HEK293 (cell line): ENCODE measurements around the gene PLEKHS1.
A peak's percentile ranks its signal among the peaks of the same experiment; 100 is the strongest.
"Not testable (repeated sequence)": the region's sequence is repeated elsewhere in the genome, so short reads cannot be mapped to it uniquely, and the experiment has no call there.

Experiments
- CTCF ChIA-PET: fragments of 350-600 bp; formaldehyde crosslinking; extraction: SDS; loops from one replicate; lab custom pipeline; 2021; ENCODE audit warnings: antibody characterized with exemption; lab: Yijun Ruan, JAX
- POLR2A ChIA-PET: fragments of 300-600 bp; formaldehyde crosslinking; extraction: SDS; loops from one replicate; lab custom pipeline; 2020; ENCODE audit warnings: antibody characterized with exemption, inconsistent platforms; lab: Yijun Ruan, JAX
- H3K27ac ChIP-seq: fragments of 200-500 bp; sonication (Bioruptor generic); 2 replicates; pipeline ENCODE4 v1.5.1; 2014; ENCODE audit warnings: low read depth, low read length, control low read depth, inconsistent platforms; ENCODE audit errors: extremely low read depth
- H3K36me3 ChIP-seq, 2 experiments: fragments of 200-500 bp in 1 of 2; sonication (Bioruptor generic) in 1 of 2; 1 replicate in 1 of 2; 2 replicates in 1 of 2; pipeline ENCODE4 v1.5.1; 2014 to 2017; ENCODE audit warnings: inconsistent platforms in 2 of 2, low read length in 2 of 2; ENCODE audit not compliant: control insufficient read depth in 2 of 2, insufficient read depth in 1 of 2
- H3K4me1 ChIP-seq: fragments of 200-500 bp; sonication (Bioruptor generic); 2 replicates; pipeline ENCODE4 v1.5.1; 2014; ENCODE audit warnings: mild to moderate bottlenecking, low read length, inconsistent platforms; ENCODE audit not compliant: control insufficient read depth, insufficient read depth
- H3K4me3 ChIP-seq: 2 replicates; pipeline ENCODE4 v1.5.1; 2011; ENCODE audit warnings: low read depth, mild to moderate bottlenecking, control low read depth, low read length, moderate library complexity
- H3K9me3 ChIP-seq: fragments of 200-500 bp; sonication (Bioruptor generic); 2 replicates; pipeline ENCODE4 v1.5.1; 2014; ENCODE audit warnings: low read depth, low read length, inconsistent platforms; ENCODE audit not compliant: control insufficient read depth, insufficient read depth
- GFI1B ChIP-seq: fragments of 450-650 bp; formaldehyde crosslinking; IDR thresholded peaks from 2 replicates; pipeline ENCODE4 v1.5.1; 2016; ENCODE audit warnings: missing biosample characterization, missing genetic modification characterization
- GLI2 ChIP-seq: fragments of 450-650 bp; formaldehyde crosslinking; IDR thresholded peaks from 2 replicates; pipeline ENCODE4; 2017; ENCODE audit warnings: missing biosample characterization, missing genetic modification characterization, low read depth, borderline replicate concordance
- KLF10 ChIP-seq: fragments of 450-650 bp; IDR thresholded peaks from 2 replicates; pipeline ENCODE4 v1.5.1; 2018; ENCODE audit warnings: missing biosample characterization, mild to moderate bottlenecking, missing genetic modification characterization
- OVOL3 ChIP-seq: fragments of 450-650 bp; formaldehyde crosslinking; IDR thresholded peaks from 2 replicates; pipeline ENCODE4 v1.5.1; 2016; ENCODE audit warnings: missing biosample characterization, missing genetic modification characterization
- SCRT1 ChIP-seq: fragments of 450-650 bp; formaldehyde crosslinking; IDR thresholded peaks from 2 replicates; pipeline ENCODE4 v1.5.1; 2016; ENCODE audit warnings: missing biosample characterization, missing genetic modification characterization, borderline replicate concordance
- SP2 ChIP-seq: fragments of 450-650 bp; formaldehyde crosslinking; IDR thresholded peaks from 2 replicates; pipeline ENCODE4 v1.5.1; 2016; ENCODE audit warnings: missing biosample characterization, missing genetic modification characterization
- ZBTB21 ChIP-seq: fragments of 450-650 bp; formaldehyde crosslinking; IDR thresholded peaks from 2 replicates; pipeline ENCODE4 v1.5.1; 2017; ENCODE audit warnings: missing biosample characterization, missing genetic modification characterization
- ZFHX2 ChIP-seq: fragments of 450-650 bp; formaldehyde crosslinking; conservative IDR thresholded peaks from 2 replicates; pipeline ENCODE4 v1.5.1; 2016; ENCODE audit warnings: missing biosample characterization, missing genetic modification characterization
- ZFP3 ChIP-seq: fragments of 450-650 bp; formaldehyde crosslinking; IDR thresholded peaks from 2 replicates; pipeline ENCODE4 v1.5.1; 2016; ENCODE audit warnings: low read depth, missing biosample characterization, missing genetic modification characterization
- ZFP37 ChIP-seq: fragments of 450-650 bp; formaldehyde crosslinking; IDR thresholded peaks from 2 replicates; pipeline ENCODE4 v1.5.1; 2016; ENCODE audit warnings: missing biosample characterization, missing genetic modification characterization
- ZFP41 ChIP-seq: fragments of 450-650 bp; formaldehyde crosslinking; IDR thresholded peaks from 2 replicates; pipeline ENCODE4 v1.5.1; 2016; ENCODE audit warnings: missing biosample characterization, missing genetic modification characterization, borderline replicate concordance
- ZNF114 ChIP-seq: fragments of 450-650 bp; formaldehyde crosslinking; IDR thresholded peaks from 2 replicates; pipeline ENCODE4 v1.5.0; 2017; ENCODE audit warnings: missing biosample characterization, missing genetic modification characterization
- ZNF146 ChIP-seq: fragments of 450-650 bp; formaldehyde crosslinking; IDR thresholded peaks from 2 replicates; pipeline ENCODE4 v1.5.1; 2016; ENCODE audit warnings: missing biosample characterization, missing genetic modification characterization
- ZNF214 ChIP-seq: fragments of 450-650 bp; formaldehyde crosslinking; IDR thresholded peaks from 2 replicates; pipeline ENCODE4 v1.5.1; 2017; ENCODE audit warnings: missing biosample characterization, mild to moderate bottlenecking, missing genetic modification characterization, borderline replicate concordance
- ZNF221 ChIP-seq: fragments of 450-650 bp; formaldehyde crosslinking; IDR thresholded peaks from 2 replicates; pipeline ENCODE4 v1.5.1; 2017; ENCODE audit warnings: missing biosample characterization, missing genetic modification characterization, borderline replicate concordance
- ZNF266 ChIP-seq: fragments of 450-650 bp; formaldehyde crosslinking; IDR thresholded peaks from 2 replicates; pipeline ENCODE4 v1.5.1; 2016; ENCODE audit warnings: missing biosample characterization, missing genetic modification characterization, low read depth
- ZNF433 ChIP-seq: fragments of 450-650 bp; formaldehyde crosslinking; IDR thresholded peaks from 2 replicates; pipeline ENCODE4 v1.5.1; 2016; ENCODE audit warnings: missing biosample characterization, missing genetic modification characterization, low read depth
- ZNF473 ChIP-seq: fragments of 450-650 bp; formaldehyde crosslinking; IDR thresholded peaks from 2 replicates; pipeline ENCODE4 v1.5.1; 2017; ENCODE audit warnings: missing biosample characterization, missing genetic modification characterization
- ZNF561 ChIP-seq: fragments of 450-650 bp; IDR thresholded peaks from 2 replicates; pipeline ENCODE4 v1.5.1; 2018; ENCODE audit warnings: missing biosample characterization, missing genetic modification characterization, borderline replicate concordance
- ZNF830 ChIP-seq: fragments of 450-650 bp; IDR thresholded peaks from 2 replicates; pipeline ENCODE4 v1.5.0; 2018; ENCODE audit warnings: missing biosample characterization, missing genetic modification characterization, low read depth, mild to moderate bottlenecking, moderate library complexity
- ZNF843 ChIP-seq: fragments of 450-650 bp; formaldehyde crosslinking; IDR thresholded peaks from 2 replicates; pipeline ENCODE4 v1.5.1; 2016; ENCODE audit warnings: missing biosample characterization, missing genetic modification characterization
- TF ChIP-seq, protein P1 (sequence below): fragments of 450-650 bp; formaldehyde crosslinking; IDR thresholded peaks from 2 replicates; pipeline ENCODE4 v1.5.1; 2016; ENCODE audit warnings: missing biosample characterization, missing genetic modification characterization
- TF ChIP-seq, protein P2 (sequence below): fragments of 450-650 bp; formaldehyde crosslinking; IDR thresholded peaks from 2 replicates; pipeline ENCODE4 v1.5.1; 2016; ENCODE audit warnings: missing biosample characterization, missing genetic modification characterization

The PLEKHS1 gene

DNA sequence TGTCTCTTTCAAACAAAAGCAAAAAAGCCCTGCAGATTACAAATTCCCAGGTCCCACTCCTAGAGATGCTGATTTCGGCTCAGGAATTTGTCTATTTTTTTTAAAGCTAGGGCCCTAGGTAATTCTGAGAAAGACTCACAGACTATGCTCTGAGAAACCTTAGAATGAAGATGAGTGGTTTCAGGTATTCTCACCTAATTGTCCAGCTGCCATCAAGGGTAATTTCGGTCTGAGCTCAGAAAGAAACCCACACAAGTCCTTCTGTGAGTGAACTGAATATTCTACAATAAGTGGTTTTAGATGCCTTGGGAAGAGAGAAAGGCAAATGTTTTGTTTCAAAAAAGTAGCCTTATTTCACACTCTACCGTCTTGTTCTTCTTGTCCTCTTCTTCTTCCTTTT, 56.7 kb downstream of the PLEKHS1 start (continued):
- TF ChIP-seq ZNF266 (tag by site-specific recombination), result no peak
- no peak for TF ChIP-seq ZNF561 (tag by site-specific recombination)
- TF ChIP-seq, all 188 proteins: peak for 0

DNA sequence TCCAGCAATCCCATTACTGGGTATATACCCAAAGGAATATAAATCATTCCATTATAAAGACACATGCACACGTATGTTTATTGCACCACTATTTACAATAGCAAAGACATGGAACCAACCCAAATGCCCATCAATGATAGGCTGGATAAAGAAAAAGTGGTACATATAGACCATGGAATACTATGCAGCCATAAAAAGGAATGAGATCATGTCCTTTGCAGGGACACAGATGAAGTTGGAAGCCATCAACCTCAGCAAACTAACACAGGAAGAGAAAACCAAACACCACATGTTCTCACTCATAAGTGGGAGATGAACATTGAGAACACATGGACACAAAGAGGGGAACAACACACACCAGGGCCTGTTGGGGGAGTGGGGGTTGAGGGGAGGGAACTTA, 63.2 kb downstream of the PLEKHS1 start:
- TF ChIP-seq ZNF146, result peak; percentile 78
- TF ChIP-seq, all 188 proteins: peak for 1; not testable (repeated sequence) for 187
- CTCF ChIA-PET, result interaction anchor here (1.1 kb wide), 1 partner anchor 11 kb away, joined by 3 read pairs; no protein-coding TSS in a partner anchor
- POLR2A ChIA-PET, H3K4me1 ChIP-seq, H3K4me3 ChIP-seq, H3K36me3 ChIP-seq, H3K27ac ChIP-seq, H3K9me3 ChIP-seq: not testable (repeated sequence)

GRCh38 chr10:113819989-113820388, 68.5 kb downstream of the PLEKHS1 start:
- Histone ChIP-seq H3K27ac (no peak overlapping the region), H3K9me3 (no peaks in the 10 kb centered on the region), H3K36me3 (no peaks in the 10 kb centered on the region), H3K4me3 (no peak overlapping the region), H3K4me1 (no peaks in the 10 kb centered on the region)
- CTCF ChIA-PET, result interaction anchor here (0.6 kb wide), 1 partner anchor 40 kb away, joined by 3 read pairs; no protein-coding TSS in a partner anchor
- POLR2A ChIA-PET, result no interaction called here
- TF ChIP-seq ZNF843 (tag by site-specific recombination) (no peak), ZFHX2 (no peak), KLF10 (tag by site-specific recombination) (no peak), ZNF830 (tag by site-specific recombination) (no peak), SP2 (no peak), GLI2 (tag by site-specific recombination) (no peak), ZBTB21 (tag by site-specific recombination) (no peak), GFI1B (tag by site-specific recombination) (no peak), ZNF214 (tag by site-specific recombination) (no peak), ZNF433 (no peak), ZFP37 (tag by site-specific recombination) (no peak), ZNF473 (tag by site-specific recombination) (no peak), SCRT1 (no peak)
- TF ChIP-seq, protein P1, sequence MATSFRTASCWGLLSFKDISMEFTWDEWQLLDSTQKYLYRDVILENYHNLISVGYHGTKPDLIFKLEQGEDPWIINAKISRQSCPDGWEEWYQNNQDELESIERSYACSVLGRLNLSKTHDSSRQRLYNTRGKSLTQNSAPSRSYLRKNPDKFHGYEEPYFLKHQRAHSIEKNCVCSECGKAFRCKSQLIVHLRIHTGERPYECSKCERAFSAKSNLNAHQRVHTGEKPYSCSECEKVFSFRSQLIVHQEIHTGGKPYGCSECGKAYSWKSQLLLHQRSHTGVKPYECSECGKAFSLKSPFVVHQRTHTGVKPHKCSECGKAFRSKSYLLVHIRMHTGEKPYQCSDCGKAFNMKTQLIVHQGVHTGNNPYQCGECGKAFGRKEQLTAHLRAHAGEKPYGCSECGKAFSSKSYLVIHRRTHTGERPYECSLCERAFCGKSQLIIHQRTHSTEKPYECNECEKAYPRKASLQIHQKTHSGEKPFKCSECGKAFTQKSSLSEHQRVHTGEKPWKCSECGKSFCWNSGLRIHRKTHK (tag by site-specific recombination), result no peak
- TF ChIP-seq, protein P2, sequence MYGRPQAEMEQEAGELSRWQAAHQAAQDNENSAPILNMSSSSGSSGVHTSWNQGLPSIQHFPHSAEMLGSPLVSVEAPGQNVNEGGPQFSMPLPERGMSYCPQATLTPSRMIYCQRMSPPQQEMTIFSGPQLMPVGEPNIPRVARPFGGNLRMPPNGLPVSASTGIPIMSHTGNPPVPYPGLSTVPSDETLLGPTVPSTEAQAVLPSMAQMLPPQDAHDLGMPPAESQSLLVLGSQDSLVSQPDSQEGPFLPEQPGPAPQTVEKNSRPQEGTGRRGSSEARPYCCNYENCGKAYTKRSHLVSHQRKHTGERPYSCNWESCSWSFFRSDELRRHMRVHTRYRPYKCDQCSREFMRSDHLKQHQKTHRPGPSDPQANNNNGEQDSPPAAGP (tag by site-specific recombination), result no peak

- H3K4me1 ChIP-seq, result no peaks in the 10 kb centered on the region
- CTCF ChIA-PET, result interaction anchor here (0.6 kb wide), 1 partner anchor 40 kb away, joined by 3 read pairs; no protein-coding TSS in a partner anchor
- no peak overlapping the region for H3K27ac ChIP-seq
- no peak for TF ChIP-seq ZFP41 (tag by site-specific recombination)
- no peak for TF ChIP-seq ZFP3 (tag by site-specific recombination)
- no peak for TF ChIP-seq ZNF114 (tag by site-specific recombination)
- TF ChIP-seq OVOL3 (tag by site-specific recombination), result no peak
- TF ChIP-seq ZNF221 (tag by site-specific recombination), result no peak
- TF ChIP-seq, all 188 proteins: peak for 0
- no peaks in the 10 kb centered on the region for H3K36me3 ChIP-seq
- H3K4me3 ChIP-seq, result no peak overlapping the region
- no peaks in the 10 kb centered on the region for H3K9me3 ChIP-seq
- POLR2A ChIA-PET, result no interaction called here
These were observed 69.0 kb downstream of the PLEKHS1 start for GRCh38 chr10:113820507-113820906.

DNA sequence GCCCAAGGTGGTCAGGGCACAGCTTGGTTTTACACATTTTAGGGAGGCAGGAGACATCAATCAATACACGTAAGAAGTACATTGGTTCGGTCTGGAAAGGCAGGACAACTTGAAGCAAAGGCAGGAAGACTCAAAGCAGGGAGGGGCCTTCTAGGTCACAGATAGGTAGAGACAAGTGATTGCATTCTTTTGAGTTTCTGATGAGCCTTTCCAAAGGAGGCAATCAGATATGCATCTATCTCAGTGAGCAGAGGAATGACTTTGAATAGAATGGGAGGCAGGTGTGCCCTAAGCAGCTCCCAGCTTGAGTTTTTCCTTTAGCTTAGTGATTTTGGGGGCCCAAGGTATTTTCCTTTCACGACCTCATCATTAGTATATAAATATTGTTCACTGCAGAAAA, 69.8 kb downstream of the PLEKHS1 start:
- H3K4me1 ChIP-seq, H3K9me3 ChIP-seq, H3K27ac ChIP-seq, POLR2A ChIA-PET, H3K4me3 ChIP-seq, H3K36me3 ChIP-seq: not testable (repeated sequence)
- CTCF ChIA-PET, result interaction anchor here (1.3 kb wide), 1 partner anchor 15 kb away, joined by 4 read pairs; no protein-coding TSS in a partner anchor
